ENCODE measurements around the gene WNK3.

DNA sequence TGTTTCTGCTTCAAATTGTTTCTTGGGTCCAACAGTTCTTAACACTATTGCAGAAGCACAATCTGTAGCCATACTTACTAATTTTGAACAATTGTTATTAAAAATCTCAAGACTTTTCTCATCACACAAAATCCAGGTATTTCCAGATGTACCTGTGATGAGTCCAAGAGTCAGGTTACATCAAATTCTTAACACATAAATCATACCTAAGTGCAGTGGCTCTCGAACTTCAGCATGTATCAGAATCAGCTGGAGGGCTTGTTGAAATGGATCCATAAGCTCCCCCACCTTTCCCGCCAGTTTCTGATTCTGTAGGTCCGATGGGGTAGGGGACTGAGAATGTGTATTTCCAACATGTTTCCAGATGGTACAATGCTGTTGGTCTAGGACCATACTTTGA lies 185.4 kb downstream of the WNK3 start:
- TF ChIP-seq, protein P1, sequence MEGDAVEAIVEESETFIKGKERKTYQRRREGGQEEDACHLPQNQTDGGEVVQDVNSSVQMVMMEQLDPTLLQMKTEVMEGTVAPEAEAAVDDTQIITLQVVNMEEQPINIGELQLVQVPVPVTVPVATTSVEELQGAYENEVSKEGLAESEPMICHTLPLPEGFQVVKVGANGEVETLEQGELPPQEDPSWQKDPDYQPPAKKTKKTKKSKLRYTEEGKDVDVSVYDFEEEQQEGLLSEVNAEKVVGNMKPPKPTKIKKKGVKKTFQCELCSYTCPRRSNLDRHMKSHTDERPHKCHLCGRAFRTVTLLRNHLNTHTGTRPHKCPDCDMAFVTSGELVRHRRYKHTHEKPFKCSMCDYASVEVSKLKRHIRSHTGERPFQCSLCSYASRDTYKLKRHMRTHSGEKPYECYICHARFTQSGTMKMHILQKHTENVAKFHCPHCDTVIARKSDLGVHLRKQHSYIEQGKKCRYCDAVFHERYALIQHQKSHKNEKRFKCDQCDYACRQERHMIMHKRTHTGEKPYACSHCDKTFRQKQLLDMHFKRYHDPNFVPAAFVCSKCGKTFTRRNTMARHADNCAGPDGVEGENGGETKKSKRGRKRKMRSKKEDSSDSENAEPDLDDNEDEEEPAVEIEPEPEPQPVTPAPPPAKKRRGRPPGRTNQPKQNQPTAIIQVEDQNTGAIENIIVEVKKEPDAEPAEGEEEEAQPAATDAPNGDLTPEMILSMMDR (IDR thresholded peaks at IDR 0.05), result no peak
- no peak for TF ChIP-seq POLR2A (IDR thresholded peaks at IDR 0.05)

Data from lower leg skin (tissue), 3 donors.